H1 (cell line): ENCODE data around the gene AKR7A2.

Experiments
- CTCF ChIP-seq, 3 experiments: IDR thresholded peaks; 1 replicate in 2 of 3; 2 replicates in 1 of 3; pipeline versions ENCODE4 v1.5.1 to v1.6.1; 2011; ENCODE audit warnings: low read length in 3 of 3, mild to moderate bottlenecking in 3 of 3, inconsistent platforms in 2 of 3, low read depth in 1 of 3, moderate library complexity in 1 of 3; ENCODE audit not compliant: insufficient read depth in 1 of 3; ENCODE audit errors: control extremely low read depth in 1 of 3
- EP300 ChIP-seq, 2 experiments: IDR thresholded peaks; 1 replicate in 1 of 2; 2 replicates in 1 of 2; pipeline ENCODE4 v1.6.1; 2011 to 2012; ENCODE audit warnings: low read depth in 2 of 2, low read length in 2 of 2, mild to moderate bottlenecking in 2 of 2, borderline replicate concordance in 1 of 2, inconsistent platforms in 1 of 2, moderate library complexity in 1 of 2
- POLR2A ChIP-seq, 2 experiments: IDR thresholded peaks; 1 replicate in 1 of 2; 2 replicates in 1 of 2; pipeline ENCODE4 v1.6.1; 2011; ENCODE audit warnings: low read depth in 2 of 2, low read length in 2 of 2, mild to moderate bottlenecking in 2 of 2; ENCODE audit errors: control extremely low read depth in 1 of 2
- TAF1 ChIP-seq: IDR thresholded peaks from 2 replicates; pipeline ENCODE4 v1.6.1; 2011; ENCODE audit warnings: mild to moderate bottlenecking, low read depth, low read length

- TF ChIP-seq CTCF (IDR thresholded peaks at IDR 0.05; ENCODE audit: control extremely low read depth in 1 of 3, insufficient read depth in 1 of 3, low read depth in 1 of 3, low read length in 3 of 3) (no peak), POLR2A (IDR thresholded peaks at IDR 0.05; ENCODE audit: control extremely low read depth in 1 of 2, low read depth in 2 of 2, low read length in 2 of 2) (no peak), TAF1 (no peak), EP300 (IDR thresholded peaks at IDR 0.05; ENCODE audit: borderline replicate concordance in 1 of 2, low read depth in 2 of 2, low read length in 2 of 2) (no peak)
Measured at GRCh38 chr1:19284881-19285280, 27.1 kb downstream of the AKR7A2 start.
